HAP-1 (cell line): ENCODE data around the gene CLDN16.
A peak's percentile ranks its signal among the peaks of the same experiment; 100 is the strongest.

Experiments
- DNase-seq, 2 experiments: peaks; one replicate each; pipeline ENCODE4 v3.0.0-alpha.2; 2016 to 2020; ENCODE audit warnings: low spot score in 2 of 2
- H3K27me3 ChIP-seq: fragments of 250-450 bp; sonication (Bioruptor Pico); 2 replicates; pipeline ENCODE4 v1.5.1; 2020; ENCODE audit warnings: low read depth, mild to moderate bottlenecking, moderate library complexity
- H3K36me3 ChIP-seq: fragments of 250-450 bp; sonication (Bioruptor Pico); replicated peaks from 2 replicates; pipeline ENCODE4 v1.5.1; 2020; ENCODE audit warnings: mild to moderate bottlenecking
- H3K4me1 ChIP-seq: fragments of 250-450 bp; sonication (Bioruptor Pico); 2 replicates; pipeline ENCODE4 v1.5.1; 2020; ENCODE audit warnings: mild to moderate bottlenecking
- H3K4me3 ChIP-seq: fragments of 250-450 bp; sonication (Bioruptor Pico); 2 replicates; pipeline ENCODE4 v1.5.1; 2020; ENCODE audit warnings: mild to moderate bottlenecking, moderate library complexity
- H3K9me3 ChIP-seq: fragments of 250-450 bp; sonication (Bioruptor Pico); 2 replicates; pipeline ENCODE4 v1.5.1; 2020; ENCODE audit warnings: mild to moderate bottlenecking, moderate library complexity
- in situ Hi-C: fragments of 300-500 bp; cut with MboI; formaldehyde crosslinking; loops from 3 replicates; pipeline ENCODE4 v1.14.3; 2020; ENCODE audit warnings: low sequenced_read_pairs, inconsistent platforms, mixed read lengths

Gene CLDN16

DNA sequence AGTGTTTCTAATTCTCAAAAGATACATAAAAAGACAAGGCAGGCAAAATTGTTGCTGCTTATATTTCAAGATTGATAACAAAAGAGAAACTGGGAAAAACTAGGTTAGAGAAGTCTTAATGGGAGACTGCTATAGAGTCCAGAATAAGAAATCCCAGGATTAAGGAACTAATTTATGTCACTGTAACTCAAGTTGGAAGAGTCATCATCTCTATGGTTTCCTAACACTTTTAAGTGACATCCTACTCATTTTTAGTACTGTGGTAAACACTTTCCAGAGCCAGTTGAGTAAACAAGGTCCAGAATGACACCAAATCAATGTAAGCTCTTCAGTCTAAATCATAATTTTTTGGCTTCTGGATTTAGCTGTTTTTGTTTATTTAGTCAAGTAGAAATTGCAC is 8.0 kb downstream of the CLDN16 start:
- 0 out of 2 replicates have a peak, but pooled peaks cover 2% of the 10 kb centered on the region for H3K27me3 ChIP-seq
- no peak for DNase-seq
- H3K36me3 ChIP-seq = no peaks in the 10 kb centered on the region
- in situ Hi-C loops = no loop called here
- no peak overlapping the region for H3K4me3 ChIP-seq
- H3K4me1 ChIP-seq = no peaks in the 10 kb centered on the region
- no peaks in the 10 kb centered on the region for H3K9me3 ChIP-seq

DNA sequence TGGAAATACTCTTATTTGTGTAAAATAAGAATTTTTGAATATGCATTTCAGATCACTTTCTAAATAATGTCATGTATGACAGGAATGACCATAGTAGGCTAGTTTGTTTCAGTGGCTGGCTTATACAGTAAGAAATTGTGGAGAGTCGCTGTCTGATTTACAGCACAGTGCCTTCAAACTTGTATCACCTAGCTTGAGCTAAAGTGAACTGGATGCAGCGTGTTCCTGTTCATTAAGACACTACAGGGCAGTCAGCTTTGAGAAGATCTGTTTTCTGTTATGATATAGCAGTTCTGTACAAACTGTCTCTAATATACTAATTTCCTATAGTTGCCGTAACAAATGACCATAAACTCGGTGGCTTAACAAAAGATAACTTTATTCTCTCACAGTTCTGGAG is 9.9 kb downstream of the CLDN16 start:
- H3K27me3 ChIP-seq = 0 out of 2 replicates have a peak, but pooled peaks cover 2% of the 10 kb centered on the region
- no peak overlapping the region for H3K4me3 ChIP-seq
- H3K4me1 ChIP-seq = no peaks in the 10 kb centered on the region
- in situ Hi-C loops = no loop called here
- H3K36me3 ChIP-seq = no peaks in the 10 kb centered on the region
- no peak for DNase-seq
- no peaks in the 10 kb centered on the region for H3K9me3 ChIP-seq

DNA sequence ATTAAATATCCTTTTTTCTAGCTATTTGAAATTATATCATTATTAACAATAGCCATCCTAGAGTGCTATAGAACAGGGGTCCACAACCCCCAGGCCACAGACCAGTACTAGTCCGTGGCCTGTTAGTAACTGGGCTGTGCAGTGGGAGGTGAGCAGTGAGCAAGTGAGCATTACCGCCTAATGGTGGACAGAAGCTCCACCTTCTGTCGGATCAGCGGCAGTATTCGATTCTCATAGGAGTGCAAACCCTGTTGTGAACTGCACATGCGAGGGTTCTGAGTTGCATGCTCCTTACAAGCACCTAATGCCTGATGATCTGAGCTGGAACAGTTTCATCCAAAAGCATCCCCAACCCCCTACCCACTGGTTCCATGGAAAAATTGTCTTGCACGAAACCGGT is 11.7 kb downstream of the CLDN16 start:
- H3K9me3 ChIP-seq = no peaks in the 10 kb centered on the region
- DNase-seq = no peak
- no peak overlapping the region for H3K4me3 ChIP-seq
- no peaks in the 10 kb centered on the region for H3K36me3 ChIP-seq
- no peaks in the 10 kb centered on the region; the same call in 1 of the 2 replicates for H3K27me3 ChIP-seq
- no peaks in the 10 kb centered on the region for H3K4me1 ChIP-seq
- in situ Hi-C loops = no loop called here

DNA sequence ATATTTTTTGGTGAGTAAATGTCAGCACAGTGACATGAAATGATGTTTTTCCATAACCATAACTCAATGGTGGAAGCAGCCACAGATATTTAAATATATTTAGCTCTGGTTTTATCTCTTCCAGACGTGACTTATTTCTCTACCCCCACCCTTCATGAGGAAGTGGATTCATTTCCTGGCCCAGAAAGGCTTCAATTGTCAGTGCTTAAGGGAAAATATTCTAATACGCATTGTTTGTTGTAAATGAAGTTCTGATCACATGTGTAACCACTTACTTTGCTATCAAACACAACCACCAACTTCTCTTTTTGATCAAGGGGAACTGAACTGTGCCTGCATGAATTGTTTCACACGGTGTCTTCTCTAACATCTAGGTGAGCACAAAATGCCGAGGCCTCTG is 14.0 kb downstream of the CLDN16 start:
- H3K9me3 ChIP-seq = no peaks in the 10 kb centered on the region
- H3K4me3 ChIP-seq = no peak overlapping the region
- no peaks in the 10 kb centered on the region; the same call in 1 of the 2 replicates for H3K27me3 ChIP-seq
- no peak for DNase-seq
- H3K4me1 ChIP-seq = no peaks in the 10 kb centered on the region
- no peaks in the 10 kb centered on the region for H3K36me3 ChIP-seq
- in situ Hi-C loops = no loop called here

DNA sequence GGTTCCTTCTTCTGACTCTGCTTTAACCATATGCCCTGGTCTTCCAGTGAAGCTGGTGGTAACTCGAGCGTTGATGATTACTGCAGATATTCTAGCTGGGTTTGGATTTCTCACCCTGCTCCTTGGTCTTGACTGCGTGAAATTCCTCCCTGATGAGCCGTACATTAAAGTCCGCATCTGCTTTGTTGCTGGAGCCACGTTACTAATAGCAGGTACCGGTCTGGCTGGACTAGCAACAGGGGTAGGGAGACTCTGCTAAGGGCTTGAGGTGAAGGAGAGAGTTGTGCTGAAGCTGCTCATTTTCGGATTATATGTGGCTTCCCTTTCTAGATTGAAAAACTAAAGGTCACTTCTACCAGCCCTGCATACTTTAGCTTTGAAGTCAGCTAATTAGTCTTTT is 16.8 kb downstream of the CLDN16 start:
- in situ Hi-C loops = no loop called here
- H3K27me3 ChIP-seq = no peaks in the 10 kb centered on the region; the same call in 1 of the 2 replicates
- DNase-seq = no peak
- no peaks in the 10 kb centered on the region for H3K9me3 ChIP-seq
- no peaks in the 10 kb centered on the region for H3K4me1 ChIP-seq
- H3K4me3 ChIP-seq = no peak overlapping the region
- no peaks in the 10 kb centered on the region for H3K36me3 ChIP-seq

DNA sequence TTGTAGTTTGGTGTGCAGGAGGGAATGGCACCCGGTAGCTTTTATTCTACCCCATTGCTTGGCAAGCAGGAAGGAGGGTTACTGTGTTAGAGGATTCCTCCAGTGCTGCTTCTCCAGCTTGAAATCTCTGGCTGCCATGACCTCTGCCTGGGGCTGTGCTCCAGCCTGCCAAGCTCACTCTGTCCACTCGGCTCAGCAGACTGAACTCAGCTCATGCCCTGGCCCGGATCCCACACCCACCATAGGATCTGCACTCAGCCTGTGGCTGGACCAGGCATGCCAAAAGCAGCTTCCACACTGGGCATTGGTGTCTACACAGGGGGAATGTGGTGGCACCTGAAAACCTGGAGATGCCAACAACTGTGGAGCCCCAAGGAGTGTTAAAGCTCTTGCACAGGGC is 26.3 kb downstream of the CLDN16 start:
- DNase-seq = no peak
- no peaks in the 10 kb centered on the region for H3K27me3 ChIP-seq
- no peaks in the 10 kb centered on the region for H3K9me3 ChIP-seq
- in situ Hi-C loops = no loop called here
- no peaks in the 10 kb centered on the region for H3K36me3 ChIP-seq
- H3K4me3 ChIP-seq = no peak overlapping the region
- H3K4me1 ChIP-seq = no peaks in the 10 kb centered on the region

DNA sequence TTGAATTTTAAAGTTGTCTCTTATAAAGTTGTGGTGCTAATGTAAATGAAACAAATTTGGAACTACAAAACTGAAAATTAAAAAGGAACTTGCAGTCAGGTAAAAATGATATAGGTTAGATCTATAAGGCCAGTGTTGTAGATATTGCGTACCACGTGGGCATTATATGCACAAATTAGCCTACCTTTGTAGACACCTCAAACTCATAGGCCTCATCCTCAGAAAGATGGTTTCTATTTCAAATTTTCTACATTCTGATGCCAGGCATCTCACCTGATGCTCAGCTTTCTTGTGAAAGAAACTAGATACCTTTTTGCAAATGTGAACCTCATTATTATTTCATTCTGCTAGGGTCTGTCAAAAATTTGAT is 36.1 kb downstream of the CLDN16 start:
- no peaks in the 10 kb centered on the region for H3K36me3 ChIP-seq
- DNase-seq = no peak
- no peaks in the 10 kb centered on the region for H3K9me3 ChIP-seq
- in situ Hi-C loops = no loop called here
- H3K4me1 ChIP-seq = no peaks in the 10 kb centered on the region
- peaks cover 8% of the 10 kb centered on the region for H3K27me3 ChIP-seq
- no peak overlapping the region for H3K4me3 ChIP-seq

DNA sequence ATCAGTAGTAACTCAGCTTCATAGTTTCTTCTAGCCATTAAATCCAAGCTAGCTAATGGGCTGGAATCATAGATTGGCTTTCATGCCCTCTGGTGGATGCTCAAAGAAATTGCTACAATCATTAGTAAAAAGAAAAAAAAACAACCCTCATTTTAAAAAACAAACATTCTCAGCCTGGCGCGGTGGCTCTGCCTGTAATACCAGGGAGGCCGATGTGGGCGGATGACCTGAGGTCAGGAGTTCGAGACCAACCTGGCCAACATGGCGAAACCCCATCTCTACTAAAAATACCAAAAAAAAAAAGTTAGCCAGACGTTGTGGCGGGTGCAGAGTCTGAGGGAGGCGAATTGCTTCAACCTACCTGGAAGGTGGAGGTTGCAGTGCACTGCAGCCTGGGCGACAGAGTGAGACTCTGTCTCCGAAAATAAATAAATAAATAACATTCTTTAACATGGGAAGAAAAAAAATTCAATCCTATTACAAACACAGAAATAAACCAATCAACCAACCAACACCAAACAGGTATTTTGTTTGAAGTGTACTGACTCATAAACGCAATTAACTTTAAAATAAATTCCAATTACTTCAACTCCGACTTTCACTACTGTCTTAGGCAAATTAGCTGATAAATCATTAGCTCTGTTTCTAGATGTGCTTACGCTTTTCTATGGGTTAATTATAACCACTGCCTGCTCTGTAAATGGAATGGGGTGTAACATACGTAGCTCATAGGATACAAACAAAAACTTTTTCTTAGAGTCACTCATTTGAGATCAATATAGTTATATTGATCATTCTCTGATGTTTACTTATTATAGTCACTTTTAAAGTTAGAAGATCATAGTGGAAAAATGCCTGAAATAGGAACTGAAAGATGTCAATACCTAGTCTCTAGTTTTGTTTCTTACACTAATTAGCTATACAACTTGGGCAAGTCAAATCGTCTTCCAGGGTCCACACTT is 36.8 kb downstream of the CLDN16 start:
- DNase-seq = peak; percentile 54 to 69
- no peaks in the 10 kb centered on the region for H3K36me3 ChIP-seq
- in situ Hi-C loops = loop anchor here (25.0 kb wide), 1 partner anchor 462 kb away; no protein-coding TSS in a partner anchor
- H3K27me3 ChIP-seq = peaks cover 8% of the 10 kb centered on the region
- H3K4me3 ChIP-seq = no peak overlapping the region
- no peaks in the 10 kb centered on the region for H3K4me1 ChIP-seq
- no peaks in the 10 kb centered on the region for H3K9me3 ChIP-seq

DNA sequence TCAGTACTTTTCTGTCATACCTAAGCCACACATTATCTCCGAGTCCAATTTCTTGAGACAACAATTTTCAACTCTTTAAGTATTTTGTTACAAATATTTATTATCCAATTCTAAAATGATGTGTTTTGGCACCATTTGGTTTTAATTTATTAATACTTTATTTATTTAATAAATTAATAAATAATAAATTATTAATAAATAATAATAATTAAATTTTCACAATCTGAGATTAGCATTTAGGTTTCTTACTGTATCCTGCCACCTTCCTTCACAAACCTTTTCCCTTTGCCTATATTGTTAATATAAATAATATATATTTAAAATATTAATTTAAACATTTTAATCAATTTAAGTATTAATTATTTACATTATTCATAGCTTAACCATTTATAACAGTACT is 37.9 kb downstream of the CLDN16 start:
- Histone ChIP-seq H3K9me3 (no peaks in the 10 kb centered on the region), H3K4me1 (no peaks in the 10 kb centered on the region)

DNA sequence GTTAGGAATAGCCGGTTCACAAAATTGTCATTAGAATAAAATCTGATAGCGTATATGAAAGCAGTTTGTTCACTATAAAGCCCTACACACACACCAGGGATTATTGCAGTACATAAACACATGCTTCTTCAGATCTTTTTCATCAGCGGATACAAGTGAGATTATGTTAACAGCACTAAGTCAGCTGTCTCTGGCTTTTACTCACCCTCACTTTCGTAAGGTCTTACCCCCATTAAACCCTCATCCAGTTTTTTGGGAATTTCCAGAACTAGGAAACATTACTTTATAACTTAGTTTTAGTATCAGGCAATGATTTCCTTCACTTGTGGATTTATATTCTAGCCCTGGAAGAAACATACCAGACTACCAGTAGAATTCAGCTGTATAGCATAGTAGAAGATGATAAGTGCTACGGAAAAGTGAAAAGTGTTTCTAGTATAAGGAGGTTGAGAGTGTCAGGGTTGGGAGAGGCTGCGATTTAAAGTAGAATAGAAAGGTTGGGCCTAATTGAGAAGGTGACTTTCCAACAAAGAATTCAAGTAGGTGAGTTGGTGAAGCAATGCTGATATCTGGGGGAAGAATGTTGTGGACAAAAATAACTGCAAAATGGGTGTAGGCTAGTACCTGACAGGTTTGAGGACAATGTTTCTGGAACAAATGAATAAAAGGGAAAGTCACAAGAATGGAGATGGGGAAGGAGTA is 39.0 kb downstream of the CLDN16 start:
- Histone ChIP-seq H3K4me1 (no peaks in the 10 kb centered on the region), H3K4me3 (no peak overlapping the region), H3K36me3 (no peaks in the 10 kb centered on the region), H3K27me3 (peaks cover 10% of the 10 kb centered on the region), H3K9me3 (no peaks in the 10 kb centered on the region)
- in situ Hi-C loops = loop anchor here (25.0 kb wide), 1 partner anchor 465 kb away; no protein-coding TSS in a partner anchor
- DNase-seq = no peak

More for the DNA sequence above, 37.9 kb downstream of the CLDN16 start:
- no peak for DNase-seq
- Histone ChIP-seq H3K4me3 (no peak overlapping the region), H3K27me3 (peaks cover 10% of the 10 kb centered on the region), H3K36me3 (no peaks in the 10 kb centered on the region)
- in situ Hi-C loops = loop anchor here (25.0 kb wide), 1 partner anchor 464 kb away; no protein-coding TSS in a partner anchor

DNA sequence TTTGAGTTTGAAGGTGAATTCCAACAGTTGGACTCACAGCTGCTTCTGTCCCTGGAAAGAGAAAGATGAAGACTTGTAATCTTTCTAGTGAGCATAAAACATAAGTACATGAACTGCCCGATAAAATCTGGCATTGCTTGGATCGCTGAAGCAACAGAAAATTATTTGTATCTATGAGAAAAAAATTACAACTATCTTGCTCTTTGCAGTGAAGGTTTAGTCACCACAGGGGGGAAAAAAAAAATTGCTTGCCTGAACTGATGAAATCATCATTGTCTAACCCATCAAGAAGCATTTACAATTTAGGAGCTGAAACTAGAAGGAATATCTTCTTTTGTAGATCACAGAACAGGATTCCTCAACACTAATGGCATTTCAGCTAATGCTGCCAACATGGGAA is 41.7 kb downstream of the CLDN16 start:
- peaks cover 10% of the 10 kb centered on the region for H3K27me3 ChIP-seq
- no peaks in the 10 kb centered on the region for H3K9me3 ChIP-seq
- H3K4me3 ChIP-seq = no peak overlapping the region
- in situ Hi-C loops = loop anchor here (25.0 kb wide), 1 partner anchor 467 kb away; no protein-coding TSS in a partner anchor
- H3K36me3 ChIP-seq = no peaks in the 10 kb centered on the region
- no peak for DNase-seq
- H3K4me1 ChIP-seq = no peaks in the 10 kb centered on the region

DNA sequence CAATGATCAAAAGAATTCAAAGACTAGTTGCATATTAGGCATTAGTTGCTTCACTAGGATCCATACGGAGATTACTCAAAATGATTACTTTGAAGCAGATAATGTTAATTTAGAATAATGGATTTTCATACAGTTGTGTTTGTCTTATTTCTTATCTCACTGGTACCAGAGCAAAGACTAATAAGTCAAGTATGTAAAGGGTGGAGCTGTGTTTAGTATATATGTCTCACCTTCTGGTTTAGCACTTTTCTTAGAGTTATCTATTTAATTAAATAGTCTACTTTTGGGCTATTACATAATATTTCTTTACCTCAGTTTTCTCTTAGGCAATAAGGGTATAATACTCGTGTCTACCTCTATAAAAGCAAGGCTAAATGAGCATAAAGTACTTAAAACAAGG is 42.9 kb downstream of the CLDN16 start:
- H3K4me3 ChIP-seq = no peak overlapping the region
- no peaks in the 10 kb centered on the region for H3K36me3 ChIP-seq
- no peaks in the 10 kb centered on the region for H3K4me1 ChIP-seq
- in situ Hi-C loops = loop anchor here (25.0 kb wide), 1 partner anchor 469 kb away; no protein-coding TSS in a partner anchor
- no peaks in the 10 kb centered on the region for H3K9me3 ChIP-seq
- H3K27me3 ChIP-seq = peaks cover 10% of the 10 kb centered on the region
- no peak for DNase-seq

DNA sequence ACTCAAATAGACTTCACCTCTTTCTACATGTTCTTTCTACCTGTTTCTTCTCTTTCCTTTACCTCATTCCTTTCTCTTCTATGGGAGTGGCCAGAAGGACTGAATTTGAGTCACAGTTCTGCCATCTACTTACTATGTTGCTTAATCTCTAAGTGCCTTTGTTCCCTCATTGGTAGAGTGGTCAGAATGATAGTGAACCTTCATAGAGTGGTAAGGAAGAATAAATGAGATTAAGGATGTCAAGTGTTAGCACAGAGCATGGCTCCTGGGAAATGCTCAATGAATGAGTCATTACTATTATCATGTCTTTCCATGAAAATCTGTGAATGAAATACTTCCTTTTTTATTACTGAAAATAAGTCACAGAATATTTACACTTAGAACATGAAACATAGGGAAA is 44.3 kb downstream of the CLDN16 start:
- DNase-seq = no peak
- in situ Hi-C loops = loop anchor here (25.0 kb wide), 1 partner anchor 470 kb away; no protein-coding TSS in a partner anchor
- no peaks in the 10 kb centered on the region for H3K36me3 ChIP-seq

DNA sequence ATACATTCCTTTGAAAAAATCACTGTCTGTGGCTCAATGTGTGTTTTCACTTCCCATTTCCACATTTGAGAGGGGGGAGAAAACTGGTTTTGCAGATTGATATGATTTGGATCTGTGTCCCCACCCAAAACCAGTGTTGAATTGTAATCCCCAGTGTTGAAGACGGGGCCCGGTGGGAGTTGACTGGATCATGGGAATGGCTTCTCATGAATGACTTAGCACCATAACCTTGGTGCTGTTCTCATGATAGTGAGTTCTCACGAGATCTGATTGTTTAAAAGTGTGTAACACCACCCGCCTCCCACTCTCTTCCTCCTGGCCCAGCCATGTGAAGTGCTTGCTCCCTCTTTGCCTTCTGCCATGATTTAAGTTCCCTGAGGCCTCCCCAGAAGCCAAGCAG is 45.7 kb downstream of the CLDN16 start:
- Histone ChIP-seq H3K9me3 (no peaks in the 10 kb centered on the region), H3K4me3 (no peak overlapping the region), H3K36me3 (no peaks in the 10 kb centered on the region), H3K4me1 (no peaks in the 10 kb centered on the region), H3K27me3 (peaks cover 7% of the 10 kb centered on the region; the same call in 1 of the 2 replicates)
- DNase-seq = no peak
- in situ Hi-C loops = loop anchor here (25.0 kb wide), 1 partner anchor 471 kb away; no protein-coding TSS in a partner anchor

More for the DNA sequence above, 44.3 kb downstream of the CLDN16 start:
- Histone ChIP-seq H3K4me1 (no peaks in the 10 kb centered on the region), H3K4me3 (no peak overlapping the region), H3K27me3 (peaks cover 8% of the 10 kb centered on the region), H3K9me3 (no peaks in the 10 kb centered on the region)
